Fibroblast of mammary gland (primary cell): ENCODE measurements around the gene TPGS2.

Experiments used
- DNase-seq: peaks from one replicate; pipeline ENCODE4 v3.0.0-alpha.2; 2010; ENCODE audit warnings: low read depth
- H3K4me3 ChIP-seq: 2 replicates; pipeline ENCODE4 v1.5.1; 2011; ENCODE audit warnings: low read depth, mild to moderate bottlenecking, low read length, moderate library complexity; ENCODE audit not compliant: control insufficient read depth
- CTCF ChIP-seq: conservative IDR thresholded peaks from 2 replicates; pipeline ENCODE4 v1.5.1; 2011; ENCODE audit warnings: low read depth, low read length, inconsistent platforms; ENCODE audit not compliant: control insufficient read depth, insufficient read depth

The TPGS2 gene

DNA sequence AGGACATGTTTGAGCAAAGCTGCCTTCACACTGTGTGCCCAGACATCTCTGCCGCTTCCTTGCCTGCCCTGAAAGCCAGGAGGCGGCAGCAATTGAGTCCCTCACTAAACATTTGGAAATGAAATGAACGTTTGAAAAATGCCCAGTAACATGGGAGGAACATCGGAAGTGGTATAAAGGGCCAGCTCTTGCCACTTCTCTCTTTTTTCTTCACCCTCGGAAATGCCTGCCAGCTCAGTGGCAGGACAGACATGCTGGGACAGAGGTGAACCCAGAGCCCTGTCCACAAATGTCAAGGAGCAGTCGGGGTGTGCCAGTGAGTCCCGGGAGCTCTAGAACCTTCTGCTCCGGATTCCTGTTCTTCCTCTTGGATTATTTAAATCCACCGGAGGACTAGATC, 46.1 kb downstream of the TPGS2 start:
- no peak for TF ChIP-seq CTCF
- DNase-seq = no peak
- H3K4me3 ChIP-seq = no peak overlapping the region

GRCh38 chr18:36780748-36781147, 48.1 kb downstream of the TPGS2 start:
- H3K4me3 ChIP-seq = no peak overlapping the region
- no peak for TF ChIP-seq CTCF
- peak; percentile 16 for DNase-seq

GRCh38 chr18:36777566-36777965, 51.2 kb downstream of the TPGS2 start:
- TF ChIP-seq CTCF = no peak
- no peak overlapping the region for H3K4me3 ChIP-seq
- DNase-seq = no peak

DNA sequence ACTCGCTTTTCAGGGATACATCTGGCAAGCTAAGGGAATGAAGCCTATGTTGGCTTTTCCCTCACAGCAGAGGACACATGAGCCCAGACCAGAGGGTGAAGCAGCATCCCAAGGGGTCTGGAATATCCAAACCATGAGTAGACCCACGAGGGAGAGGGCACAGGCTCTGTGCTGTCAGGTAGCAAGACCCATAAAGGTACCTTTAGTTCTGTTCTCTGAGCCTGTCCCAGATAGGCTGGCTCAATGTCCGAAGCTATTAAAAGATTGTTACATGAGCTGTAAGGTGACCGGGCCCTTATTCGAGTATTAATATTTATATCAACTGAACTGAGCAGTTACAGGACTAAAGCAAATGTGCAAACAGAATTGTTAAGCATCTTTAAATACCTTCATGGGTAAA, 52.2 kb downstream of the TPGS2 start:
- no peak for DNase-seq
- TF ChIP-seq CTCF = no peak

GRCh38 chr18:36775396-36775795, 53.4 kb downstream of the TPGS2 start:
- H3K4me3 ChIP-seq = no peak overlapping the region
- no peak for DNase-seq
- no peak for TF ChIP-seq CTCF

More for the DNA sequence above, 52.2 kb downstream of the TPGS2 start:
- no peak overlapping the region for H3K4me3 ChIP-seq

- no peak overlapping the region for H3K4me3 ChIP-seq
- no peak for TF ChIP-seq CTCF
- DNase-seq = peak; percentile 46
These were observed 56.5 kb downstream of the TPGS2 start for GRCh38 chr18:36772241-36772723.

DNA sequence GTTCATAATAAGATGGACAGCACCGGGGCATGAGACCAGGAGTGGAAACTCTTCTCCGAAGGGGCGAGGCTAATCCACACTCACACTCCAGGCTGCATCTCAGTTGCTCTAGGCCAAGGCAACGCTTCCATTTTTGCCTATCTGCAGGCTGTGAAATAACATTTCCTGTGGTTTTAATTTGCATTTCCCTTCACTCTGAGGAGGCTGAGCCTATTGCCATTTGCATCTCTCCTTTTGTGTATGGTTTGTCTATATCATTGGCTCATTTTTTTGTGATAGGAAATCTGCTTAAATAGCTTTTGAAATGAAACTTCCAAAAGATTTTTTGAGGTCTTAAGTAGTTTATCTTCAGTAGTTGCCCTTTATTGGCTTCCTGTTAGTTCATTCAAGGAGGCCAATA, 57.6 kb downstream of the TPGS2 start:
- H3K4me3 ChIP-seq = no peak overlapping the region
- no peak for TF ChIP-seq CTCF
- DNase-seq = no peak
